Osteoblast (primary cell): ENCODE results near the gene FXYD1. TPM values are rescaled to one million over a fixed set of nuclear protein-coding genes. Genes with fewer than 3 reads are reported as not detected.
A peak's percentile ranks its signal among the peaks of the same experiment; 100 is the strongest.

Experiments
- DNase-seq: peaks from one replicate; pipeline ENCODE4 v3.0.0; 2011; ENCODE audit warnings: low spot score, mixed read lengths; ENCODE audit not compliant: insufficient read length; ENCODE audit errors: missing footprints
- H2AFZ ChIP-seq: 2 replicates; pipeline ENCODE4 v1.6.0; 2011; ENCODE audit warnings: mild to moderate bottlenecking, low read length
- H3K27ac ChIP-seq: 2 replicates; pipeline ENCODE4 v1.5.1; 2011; ENCODE audit warnings: mild to moderate bottlenecking, low read depth, low read length, moderate library complexity
- H3K27me3 ChIP-seq: 2 replicates; pipeline ENCODE4 v1.6.0; 2012; ENCODE audit warnings: mild to moderate bottlenecking, control low read depth, inconsistent platforms, low read length, moderate library complexity; ENCODE audit not compliant: insufficient read depth
- H3K36me3 ChIP-seq: 2 replicates; pipeline ENCODE4 v1.5.1; 2011; ENCODE audit warnings: mild to moderate bottlenecking, low read length, control low read depth, moderate library complexity; ENCODE audit not compliant: insufficient read depth
- H3K4me1 ChIP-seq: 2 replicates; pipeline ENCODE4 v1.5.1; 2011; ENCODE audit warnings: mild to moderate bottlenecking, low read length, control low read depth, moderate library complexity; ENCODE audit not compliant: insufficient read depth
- H3K4me2 ChIP-seq: 2 replicates; pipeline ENCODE4 v1.6.0; 2011; ENCODE audit warnings: mild to moderate bottlenecking, low read length; ENCODE audit not compliant: insufficient read depth
- H3K4me3 ChIP-seq: fragments of 200-600 bp; sonication (generic); 3 replicates; pipeline ENCODE4 v1.5.1; 2012; ENCODE audit warnings: mild to moderate bottlenecking, low read length, inconsistent platforms; ENCODE audit not compliant: insufficient read depth
- H3K79me2 ChIP-seq: 2 replicates; pipeline ENCODE4 v1.6.0; 2012; ENCODE audit warnings: mild to moderate bottlenecking, low read length, control low read depth, inconsistent platforms; ENCODE audit not compliant: insufficient read depth
- H3K9me3 ChIP-seq: 2 replicates; pipeline ENCODE4 v1.5.1; 2011; ENCODE audit warnings: low read depth, low read length, control low read depth
- H4K20me1 ChIP-seq: 2 replicates; pipeline ENCODE4 v1.6.0; 2012; ENCODE audit warnings: mild to moderate bottlenecking, low read length, control low read depth; ENCODE audit not compliant: insufficient read depth
- CTCF ChIP-seq: IDR thresholded peaks from 2 replicates; pipeline ENCODE4 v1.5.1; 2011; ENCODE audit warnings: mild to moderate bottlenecking, low read depth, low read length, moderate library complexity; ENCODE audit errors: extremely low read depth
- small RNA-seq: library from RNA; depleted of rRNA; stranded (forward); fragments of <200 nt; gene quantifications from one replicate; pipeline ENCODE3, GENCODE V24; 2012
- total RNA-seq: library from RNA; depleted of rRNA; stranded (reverse); fragments of >200 nt; gene quantifications from 2 replicates; pipeline ENCODE4 v1.2.3, GENCODE V29; 2012

The FXYD1 gene
- total RNA-seq, 1 donor = not detected

GRCh38 chr19:35179830-35180229 lies 41.2 kb downstream of the FXYD1 start:
- Histone ChIP-seq H2AFZ (no peak overlapping the region), H4K20me1 (no peaks in the 10 kb centered on the region), H3K27me3 (peaks cover 5% of the 10 kb centered on the region), H3K4me3 (no peak overlapping the region), H3K9me3 (no peaks in the 10 kb centered on the region), H3K36me3 (no peaks in the 10 kb centered on the region), H3K79me2 (no peaks in the 10 kb centered on the region), H3K4me1 (peaks cover 4% of the 10 kb centered on the region), H3K27ac (no peak overlapping the region), H3K4me2 (no peak overlapping the region)
- DNase-seq = peak; percentile 9
- no peak for TF ChIP-seq CTCF

GRCh38 chr19:35181387-35181786 lies 42.8 kb downstream of the FXYD1 start:
- no peaks in the 10 kb centered on the region for H3K36me3 ChIP-seq
- no peaks in the 10 kb centered on the region for H4K20me1 ChIP-seq
- no peak overlapping the region for H2AFZ ChIP-seq
- TF ChIP-seq CTCF = no peak
- H3K4me2 ChIP-seq = no peak overlapping the region
- no peaks in the 10 kb centered on the region for H3K79me2 ChIP-seq
- peaks cover 5% of the 10 kb centered on the region for H3K27me3 ChIP-seq
- no peak for DNase-seq
- no peak overlapping the region for H3K4me3 ChIP-seq
- no peak overlapping the region for H3K27ac ChIP-seq
- H3K9me3 ChIP-seq = no peaks in the 10 kb centered on the region
- H3K4me1 ChIP-seq = no peaks in the 10 kb centered on the region

- Histone ChIP-seq H3K79me2 (no peaks in the 10 kb centered on the region), H3K4me3 (no peak overlapping the region), H3K9me3 (no peaks in the 10 kb centered on the region), H3K27ac (no peak overlapping the region), H4K20me1 (no peaks in the 10 kb centered on the region), H3K27me3 (peaks cover 5% of the 10 kb centered on the region), H3K36me3 (no peaks in the 10 kb centered on the region), H3K4me1 (no peaks in the 10 kb centered on the region), H2AFZ (no peak overlapping the region), H3K4me2 (no peak overlapping the region)
- TF ChIP-seq CTCF = no peak
- no peak for DNase-seq
These were observed 45.6 kb downstream of the FXYD1 start for GRCh38 chr19:35184267-35184666.

GRCh38 chr19:35184884-35185283 lies 46.3 kb downstream of the FXYD1 start:
- no peak overlapping the region for H3K4me3 ChIP-seq
- no peak overlapping the region for H3K27ac ChIP-seq
- H3K36me3 ChIP-seq = no peaks in the 10 kb centered on the region
- no peak for TF ChIP-seq CTCF
- peaks cover 5% of the 10 kb centered on the region for H3K27me3 ChIP-seq
- no peaks in the 10 kb centered on the region for H3K79me2 ChIP-seq
- no peaks in the 10 kb centered on the region for H4K20me1 ChIP-seq
- no peaks in the 10 kb centered on the region for H3K4me1 ChIP-seq
- no peak for DNase-seq
- H3K9me3 ChIP-seq = no peaks in the 10 kb centered on the region
- H3K4me2 ChIP-seq = no peak overlapping the region
- H2AFZ ChIP-seq = no peak overlapping the region

Small RNAs within 50 kb of the gene (small RNA-seq; reads per million reads assigned to genes)
- not detected for gene AC020907.2

Other genes with a start within 250 kb of the FXYD1 start
- 3.8 and 4.3 TPM in 2 replicates for gene ZNF30, start 211.9 kb upstream of the FXYD1 start, total RNA-seq
- 6.2 TPM in 2 replicates for gene ZNF792, start 174.6 kb upstream of the FXYD1 start, total RNA-seq
- 29.7 and 33.6 TPM in 2 replicates for gene GRAMD1A, start 138.5 kb upstream of the FXYD1 start, total RNA-seq
- 4.7 and 5.6 TPM in 2 replicates for gene SCN1B, start 108.4 kb upstream of the FXYD1 start, total RNA-seq
- under 0.01 and 0.29 TPM in 2 replicates for gene HPN, start 97.1 kb upstream of the FXYD1 start, total RNA-seq
- gene FXYD3, start 23.0 kb upstream of the FXYD1 start, total RNA-seq = not detected in 2 replicates
- gene LGI4, start 3.8 kb upstream of the FXYD1 start, total RNA-seq = 0.59 and 0.72 TPM in 2 replicates
- not detected in 2 replicates for gene FXYD7, start 4.4 kb downstream of the FXYD1 start, total RNA-seq
- gene FXYD5, start 15.9 kb downstream of the FXYD1 start, total RNA-seq = 29.0 and 32.4 TPM in 2 replicates
- not detected in 2 replicates for gene FAM187B, start 89.9 kb downstream of the FXYD1 start, total RNA-seq
- gene LSR, start 110.2 kb downstream of the FXYD1 start, total RNA-seq = 0.29 and 0.36 TPM in 2 replicates
- 66.2 and 74.0 TPM in 2 replicates for gene USF2, start 130.1 kb downstream of the FXYD1 start, total RNA-seq
- gene HAMP, start 143.7 kb downstream of the FXYD1 start, total RNA-seq = not detected in 2 replicates
- not detected in 2 replicates for gene MAG, start 153.3 kb downstream of the FXYD1 start, total RNA-seq
- gene CD22, start 190.4 kb downstream of the FXYD1 start, total RNA-seq = under 0.01 TPM in 1 of 2 replicates, not detected in the other
- not detected in 2 replicates for gene FFAR1, start 209.1 kb downstream of the FXYD1 start, total RNA-seq
- not detected in 2 replicates for gene FFAR3, start 219.6 kb downstream of the FXYD1 start, total RNA-seq
- not detected in 2 replicates for gene GPR42, start 232.2 kb downstream of the FXYD1 start, total RNA-seq